ENCODE data around the gene ZNF19. TPM values are rescaled to one million over a fixed set of nuclear protein-coding genes. Genes with fewer than 3 reads are reported as not detected.
A peak's percentile ranks its signal among the peaks of the same experiment; 100 is the strongest.

ZNF19 gene
- total and polyA plus RNA-seq, 9 of the 15 experiments (the other 6 are each of a cell fraction or from before 2014, with no cell fraction given): 1.2 to 2.8 (median 1.8) TPM

DNA sequence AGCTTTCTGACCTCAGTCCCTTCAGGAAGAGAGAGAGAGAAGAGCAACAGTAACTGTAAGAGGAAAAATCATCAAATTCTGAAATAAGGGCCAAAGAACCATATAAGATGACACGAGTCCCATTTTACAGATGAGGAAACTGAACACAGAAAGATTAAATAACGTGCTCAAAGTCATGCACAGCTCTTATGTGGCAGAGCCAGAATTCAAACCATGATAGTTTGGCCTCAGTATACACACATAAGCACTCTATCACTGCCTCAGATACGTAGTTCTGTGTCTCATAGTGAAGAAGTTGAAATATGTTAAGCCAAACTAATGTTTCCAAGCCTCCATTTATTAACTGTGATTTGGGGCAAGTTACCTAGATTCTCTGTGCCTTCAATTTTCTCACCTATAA is 1.9 kb upstream of the ZNF19 start (continued):
- TF ChIP-seq, protein P1, sequence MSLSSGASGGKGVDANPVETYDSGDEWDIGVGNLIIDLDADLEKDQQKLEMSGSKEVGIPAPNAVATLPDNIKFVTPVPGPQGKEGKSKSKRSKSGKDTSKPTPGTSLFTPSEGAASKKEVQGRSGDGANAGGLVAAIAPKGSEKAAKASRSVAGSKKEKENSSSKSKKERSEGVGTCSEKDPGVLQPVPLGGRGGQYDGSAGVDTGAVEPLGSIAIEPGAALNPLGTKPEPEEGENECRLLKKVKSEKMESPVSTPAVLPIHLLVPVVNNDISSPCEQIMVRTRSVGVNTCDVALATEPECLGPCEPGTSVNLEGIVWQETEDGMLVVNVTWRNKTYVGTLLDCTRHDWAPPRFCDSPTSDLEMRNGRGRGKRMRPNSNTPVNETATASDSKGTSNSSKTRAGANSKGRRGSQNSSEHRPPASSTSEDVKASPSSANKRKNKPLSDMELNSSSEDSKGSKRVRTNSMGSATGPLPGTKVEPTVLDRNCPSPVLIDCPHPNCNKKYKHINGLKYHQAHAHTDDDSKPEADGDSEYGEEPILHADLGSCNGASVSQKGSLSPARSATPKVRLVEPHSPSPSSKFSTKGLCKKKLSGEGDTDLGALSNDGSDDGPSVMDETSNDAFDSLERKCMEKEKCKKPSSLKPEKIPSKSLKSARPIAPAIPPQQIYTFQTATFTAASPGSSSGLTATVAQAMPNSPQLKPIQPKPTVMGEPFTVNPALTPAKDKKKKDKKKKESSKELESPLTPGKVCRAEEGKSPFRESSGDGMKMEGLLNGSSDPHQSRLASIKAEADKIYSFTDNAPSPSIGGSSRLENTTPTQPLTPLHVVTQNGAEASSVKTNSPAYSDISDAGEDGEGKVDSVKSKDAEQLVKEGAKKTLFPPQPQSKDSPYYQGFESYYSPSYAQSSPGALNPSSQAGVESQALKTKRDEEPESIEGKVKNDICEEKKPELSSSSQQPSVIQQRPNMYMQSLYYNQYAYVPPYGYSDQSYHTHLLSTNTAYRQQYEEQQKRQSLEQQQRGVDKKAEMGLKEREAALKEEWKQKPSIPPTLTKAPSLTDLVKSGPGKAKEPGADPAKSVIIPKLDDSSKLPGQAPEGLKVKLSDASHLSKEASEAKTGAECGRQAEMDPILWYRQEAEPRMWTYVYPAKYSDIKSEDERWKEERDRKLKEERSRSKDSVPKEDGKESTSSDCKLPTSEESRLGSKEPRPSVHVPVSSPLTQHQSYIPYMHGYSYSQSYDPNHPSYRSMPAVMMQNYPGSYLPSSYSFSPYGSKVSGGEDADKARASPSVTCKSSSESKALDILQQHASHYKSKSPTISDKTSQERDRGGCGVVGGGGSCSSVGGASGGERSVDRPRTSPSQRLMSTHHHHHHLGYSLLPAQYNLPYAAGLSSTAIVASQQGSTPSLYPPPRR (CRISPR knock-in tag; IDR thresholded peaks at IDR 0.05; ENCODE audit: borderline replicate concordance): no peak
- TF ChIP-seq ZNF583 (CRISPR knock-in tag; IDR thresholded peaks at IDR 0.05) (no peak), NR2C2 (CRISPR knock-in tag; IDR thresholded peaks at IDR 0.05) (no peak), NR2C2 (tag; IDR thresholded peaks at IDR 0.05) (no peak), HLTF (IDR thresholded peaks at IDR 0.05) (no peak), CHD1 (IDR thresholded peaks at IDR 0.05; ENCODE audit: low read length) (no peak), MTA2 (IDR thresholded peaks at IDR 0.05; ENCODE audit: low read depth) (no peak), RBM25 (IDR thresholded peaks at IDR 0.05; ENCODE audit: low read depth, low read length, severe bottlenecking) (peak; percentile 94), MCM3 (IDR thresholded peaks at IDR 0.05) (no peak), FOXK2 (conservative IDR thresholded peaks at IDR 0.05 in 1 of 2, IDR thresholded peaks at IDR 0.05 in 1 of 2; ENCODE audit: low read depth in 2 of 2) (no peak), HOXB6 (CRISPR knock-in tag; IDR thresholded peaks at IDR 0.05; ENCODE audit: borderline replicate concordance) (no peak), ADNP (tag; IDR thresholded peaks at IDR 0.05) (0 out of 2 replicates have a peak, but pooled peaks have one; percentile 23), NCOA1 (IDR thresholded peaks at IDR 0.05; ENCODE audit: low read depth) (no peak), SRSF3 (IDR thresholded peaks at IDR 0.05; ENCODE audit: insufficient read depth, low read length) (no peak), BCOR (IDR thresholded peaks at IDR 0.05) (peak; percentile 73), CC2D1A (IDR thresholded peaks at IDR 0.05) (no peak)
- TF ChIP-seq, protein P2, sequence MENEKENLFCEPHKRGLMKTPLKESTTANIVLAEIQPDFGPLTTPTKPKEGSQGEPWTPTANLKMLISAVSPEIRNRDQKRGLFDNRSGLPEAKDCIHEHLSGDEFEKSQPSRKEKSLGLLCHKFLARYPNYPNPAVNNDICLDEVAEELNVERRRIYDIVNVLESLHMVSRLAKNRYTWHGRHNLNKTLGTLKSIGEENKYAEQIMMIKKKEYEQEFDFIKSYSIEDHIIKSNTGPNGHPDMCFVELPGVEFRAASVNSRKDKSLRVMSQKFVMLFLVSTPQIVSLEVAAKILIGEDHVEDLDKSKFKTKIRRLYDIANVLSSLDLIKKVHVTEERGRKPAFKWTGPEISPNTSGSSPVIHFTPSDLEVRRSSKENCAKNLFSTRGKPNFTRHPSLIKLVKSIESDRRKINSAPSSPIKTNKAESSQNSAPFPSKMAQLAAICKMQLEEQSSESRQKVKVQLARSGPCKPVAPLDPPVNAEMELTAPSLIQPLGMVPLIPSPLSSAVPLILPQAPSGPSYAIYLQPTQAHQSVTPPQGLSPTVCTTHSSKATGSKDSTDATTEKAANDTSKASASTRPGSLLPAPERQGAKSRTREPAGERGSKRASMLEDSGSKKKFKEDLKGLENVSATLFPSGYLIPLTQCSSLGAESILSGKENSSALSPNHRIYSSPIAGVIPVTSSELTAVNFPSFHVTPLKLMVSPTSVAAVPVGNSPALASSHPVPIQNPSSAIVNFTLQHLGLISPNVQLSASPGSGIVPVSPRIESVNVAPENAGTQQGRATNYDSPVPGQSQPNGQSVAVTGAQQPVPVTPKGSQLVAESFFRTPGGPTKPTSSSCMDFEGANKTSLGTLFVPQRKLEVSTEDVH (IDR thresholded peaks at IDR 0.05; ENCODE audit: low read depth, partially characterized antibody): no peak
- TF ChIP-seq, protein P3, sequence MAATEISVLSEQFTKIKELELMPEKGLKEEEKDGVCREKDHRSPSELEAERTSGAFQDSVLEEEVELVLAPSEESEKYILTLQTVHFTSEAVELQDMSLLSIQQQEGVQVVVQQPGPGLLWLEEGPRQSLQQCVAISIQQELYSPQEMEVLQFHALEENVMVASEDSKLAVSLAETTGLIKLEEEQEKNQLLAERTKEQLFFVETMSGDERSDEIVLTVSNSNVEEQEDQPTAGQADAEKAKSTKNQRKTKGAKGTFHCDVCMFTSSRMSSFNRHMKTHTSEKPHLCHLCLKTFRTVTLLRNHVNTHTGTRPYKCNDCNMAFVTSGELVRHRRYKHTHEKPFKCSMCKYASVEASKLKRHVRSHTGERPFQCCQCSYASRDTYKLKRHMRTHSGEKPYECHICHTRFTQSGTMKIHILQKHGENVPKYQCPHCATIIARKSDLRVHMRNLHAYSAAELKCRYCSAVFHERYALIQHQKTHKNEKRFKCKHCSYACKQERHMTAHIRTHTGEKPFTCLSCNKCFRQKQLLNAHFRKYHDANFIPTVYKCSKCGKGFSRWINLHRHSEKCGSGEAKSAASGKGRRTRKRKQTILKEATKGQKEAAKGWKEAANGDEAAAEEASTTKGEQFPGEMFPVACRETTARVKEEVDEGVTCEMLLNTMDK (IDR thresholded peaks at IDR 0.05; ENCODE audit: borderline replicate concordance, insufficient read depth, low read depth, low read length, poor library complexity, severe bottlenecking): no peak
- TF ChIP-seq, protein P4, sequence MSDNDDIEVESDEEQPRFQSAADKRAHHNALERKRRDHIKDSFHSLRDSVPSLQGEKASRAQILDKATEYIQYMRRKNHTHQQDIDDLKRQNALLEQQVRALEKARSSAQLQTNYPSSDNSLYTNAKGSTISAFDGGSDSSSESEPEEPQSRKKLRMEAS (CRISPR knock-in tag; IDR thresholded peaks at IDR 0.05): no peak
